HG03139 (cell line): Measurements from ENCODE around the gene PKMYT1.
A peak's percentile ranks its signal among the peaks of the same experiment; 100 is the strongest.

Source experiments
- ATAC-seq: cut with Tn5 transposase; IDR thresholded peaks from one replicate; pipeline ENCODE4 v1.9.1; 2021; ENCODE audit not compliant: unreplicated experiment

Gene PKMYT1

DNA sequence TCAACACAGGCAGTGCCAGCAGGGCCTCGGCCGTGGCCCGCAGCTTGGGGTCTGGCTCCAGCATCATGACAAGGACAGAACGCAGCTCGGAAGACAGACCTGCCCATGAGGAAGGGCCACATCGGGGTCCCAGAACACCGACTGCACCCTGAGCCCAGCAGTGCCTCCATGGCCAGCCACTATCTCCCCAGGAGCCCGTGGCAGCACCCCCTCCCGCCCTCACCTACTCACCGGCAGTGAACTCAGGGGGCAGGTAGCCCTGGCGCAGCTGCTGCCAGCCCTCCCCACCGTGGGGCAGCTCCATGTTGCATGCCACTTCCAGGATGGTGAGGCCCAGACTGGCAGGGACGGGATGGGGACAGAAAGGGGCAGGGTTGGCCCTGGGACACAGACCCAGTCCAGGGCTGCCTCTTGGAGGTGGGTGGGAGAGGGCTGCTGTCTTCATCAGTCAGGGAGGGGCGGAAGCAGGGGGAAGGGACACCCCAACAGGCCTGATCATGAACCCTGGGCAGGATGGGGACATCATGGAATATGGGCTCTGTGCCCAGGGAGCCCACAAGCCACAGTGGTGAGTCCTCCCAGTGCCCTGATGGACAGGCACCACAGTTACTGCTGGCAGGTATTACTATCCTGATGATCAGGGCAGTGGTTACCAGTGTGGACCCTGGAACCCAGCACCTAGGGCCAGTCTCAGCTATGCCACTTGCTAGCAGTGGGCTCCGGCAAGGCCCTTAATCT is 5.8 kb downstream of the PKMYT1 start:
- no peak for ATAC-seq

DNA sequence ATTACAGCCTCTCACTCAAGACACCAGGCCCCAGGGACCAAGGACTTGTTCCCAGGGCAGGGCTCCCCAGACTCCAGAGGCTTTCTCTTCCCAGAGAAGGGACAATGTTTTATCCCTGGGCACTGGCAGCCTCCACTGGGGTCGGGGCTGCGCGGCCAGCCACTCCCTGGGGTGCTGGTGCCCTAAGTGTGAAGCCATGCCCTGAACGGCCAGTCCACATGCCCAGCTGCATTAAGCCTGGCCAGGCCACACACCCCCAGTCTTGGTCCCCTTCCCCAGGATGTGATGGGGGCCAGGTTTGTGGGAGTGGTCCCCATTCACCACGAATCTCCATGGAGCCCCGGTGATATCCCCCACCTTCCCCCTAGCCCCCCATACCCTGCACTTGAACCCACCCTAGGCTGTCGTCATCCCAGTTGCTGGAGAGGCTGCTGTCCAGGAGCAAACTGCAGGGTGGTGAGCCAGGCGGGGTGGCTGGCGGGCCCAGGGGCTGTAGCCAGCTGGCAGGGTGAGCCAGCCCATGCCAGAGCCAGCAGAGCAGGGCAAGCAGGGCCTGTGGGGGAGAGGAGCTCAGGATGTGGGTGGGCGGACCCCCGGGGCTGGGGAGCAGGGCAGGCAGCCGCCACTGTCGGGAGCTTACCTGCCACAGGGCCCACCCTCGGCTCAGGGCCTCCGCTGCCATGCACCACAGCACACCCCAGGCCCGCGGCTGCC is 6.5 kb downstream of the PKMYT1 start:
- ATAC-seq = no peak

DNA sequence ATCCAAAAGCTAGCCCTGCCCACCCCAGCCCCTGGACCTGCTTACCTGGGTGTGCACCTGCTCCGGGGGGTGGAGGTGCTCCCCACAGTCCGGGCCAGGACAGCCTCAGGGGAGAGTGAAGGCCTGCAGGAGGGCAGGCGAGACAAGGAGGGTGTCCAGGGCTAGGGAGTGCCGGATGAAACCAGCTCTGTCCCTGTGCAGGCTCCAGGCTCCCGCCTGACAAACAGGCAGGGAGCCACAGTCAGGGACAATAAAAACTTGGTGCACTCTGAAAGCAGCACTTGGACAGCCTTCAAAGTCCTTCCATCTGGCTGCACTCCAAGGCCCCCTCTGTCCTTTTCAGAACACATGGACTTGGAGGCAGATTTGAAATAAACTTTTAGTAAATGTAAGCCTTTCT is 7.2 kb downstream of the PKMYT1 start:
- ATAC-seq = no peak

DNA sequence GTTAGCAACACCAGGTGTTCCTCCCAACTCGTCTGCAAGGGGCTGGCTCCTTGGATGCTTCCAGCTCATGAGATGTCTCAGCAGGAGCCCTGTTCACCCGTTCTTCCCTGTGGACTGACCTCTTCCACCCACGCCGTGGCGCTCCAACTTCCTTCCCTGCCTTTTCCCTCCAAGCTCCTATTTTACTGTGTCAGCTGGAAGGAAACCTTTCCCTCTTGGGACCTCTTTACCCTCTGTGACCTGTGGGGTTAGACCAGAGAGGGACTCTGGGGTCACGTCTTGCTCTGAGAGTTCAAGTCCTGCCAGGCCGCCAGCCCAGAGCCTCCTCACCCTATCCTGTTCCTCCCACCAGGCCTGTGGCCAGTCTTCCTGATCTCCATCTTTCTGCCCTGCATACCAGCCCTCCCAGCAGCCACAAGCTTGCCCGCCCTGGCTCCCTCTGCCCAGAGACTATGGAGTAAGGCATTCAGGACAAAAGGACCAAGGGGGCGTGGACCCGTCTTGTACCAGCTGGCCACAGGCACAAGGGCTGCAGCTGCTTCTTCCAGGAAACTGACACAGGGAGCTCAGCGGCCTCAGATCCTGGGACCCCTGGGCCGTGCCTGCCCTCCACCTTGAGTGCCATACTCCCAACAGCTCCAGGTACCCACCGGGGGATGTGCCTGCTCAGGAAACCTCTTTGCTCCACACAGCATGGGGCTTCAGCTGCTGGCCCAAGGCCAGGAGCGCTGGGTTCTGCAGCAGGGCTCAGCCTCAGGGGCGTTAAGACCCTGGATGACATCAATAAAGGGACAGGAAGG is 8.1 kb downstream of the PKMYT1 start:
- ATAC-seq = no peak

GRCh38 chr16:2971134-2971984 is 8.9 kb downstream of the PKMYT1 start:
- ATAC-seq = no peak

DNA sequence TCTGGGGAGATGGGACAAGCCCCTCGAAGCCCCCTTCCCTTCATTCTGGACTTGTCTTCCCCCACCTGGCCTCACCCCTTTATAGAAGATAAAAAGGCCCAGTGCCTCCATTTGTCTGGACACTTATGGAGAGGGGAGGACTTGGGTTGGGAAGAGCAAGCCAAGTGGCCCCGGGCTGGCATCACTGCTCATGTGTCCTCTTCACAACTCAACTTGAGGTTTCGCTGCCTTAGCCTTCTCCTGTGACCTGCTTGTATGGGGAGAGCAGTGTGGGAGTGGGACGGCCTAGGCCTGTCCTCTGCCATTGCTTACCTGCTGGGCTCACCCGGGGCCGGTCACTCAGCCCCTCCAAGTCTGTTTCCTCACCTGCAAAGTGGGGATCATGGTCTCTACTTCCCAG is 9.7 kb downstream of the PKMYT1 start:
- no peak for ATAC-seq

DNA sequence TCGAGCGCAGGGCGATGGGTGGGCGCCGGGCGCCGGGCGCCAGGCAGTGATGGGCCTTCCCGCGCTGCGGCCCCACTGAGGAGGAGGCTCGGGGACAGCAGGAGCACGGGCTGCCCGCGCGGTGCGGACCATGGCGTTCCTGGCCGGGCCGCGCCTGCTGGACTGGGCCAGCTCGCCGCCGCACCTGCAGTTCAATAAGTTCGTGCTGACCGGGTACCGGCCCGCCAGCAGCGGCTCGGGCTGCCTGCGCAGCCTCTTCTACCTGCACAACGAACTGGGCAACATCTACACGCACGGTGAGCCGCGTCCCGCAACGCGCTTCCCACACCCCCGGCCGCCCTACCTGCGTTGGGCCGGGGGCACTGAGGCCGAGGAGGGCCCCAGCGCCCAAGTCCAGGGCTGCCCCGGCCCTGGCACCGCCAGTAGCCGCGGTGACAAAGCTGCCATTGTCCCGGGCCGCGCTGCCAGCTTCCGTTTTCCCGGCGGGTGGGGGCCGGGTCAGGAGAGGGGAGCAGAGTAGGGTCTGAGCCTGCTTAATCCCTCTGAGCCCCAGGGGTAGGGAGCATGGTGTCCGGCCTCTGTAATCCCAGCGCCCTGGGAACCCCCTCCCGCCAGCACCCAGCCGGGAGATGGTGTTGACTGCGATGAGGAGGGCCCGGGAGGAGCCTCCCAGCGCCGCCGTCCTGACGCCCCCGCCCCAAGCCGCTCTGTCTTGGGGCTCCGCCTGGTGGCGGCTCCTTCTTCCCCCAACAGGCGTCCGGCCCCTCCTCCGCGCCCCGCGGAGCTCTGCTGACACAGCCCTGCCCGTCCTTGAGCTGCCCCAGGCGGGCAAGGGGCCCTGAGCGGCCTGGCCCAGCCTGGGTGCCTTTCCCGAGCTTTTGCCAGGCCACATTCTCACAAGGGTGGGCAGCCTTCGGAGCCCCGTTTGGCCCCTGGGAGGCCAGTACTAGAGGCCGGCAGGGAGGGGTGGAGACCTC is 10.4 kb downstream of the PKMYT1 start:
- no peak for ATAC-seq

GRCh38 chr16:2968738-2969544 is 11.3 kb downstream of the PKMYT1 start, which contains the start of gene PAQR4:
TSS of gene PAQR4 (plus strand) at chr16:2969348. CDS start at chr16:2969675, 327 bp downstream.
- ATAC-seq = peak; percentile 58

DNA sequence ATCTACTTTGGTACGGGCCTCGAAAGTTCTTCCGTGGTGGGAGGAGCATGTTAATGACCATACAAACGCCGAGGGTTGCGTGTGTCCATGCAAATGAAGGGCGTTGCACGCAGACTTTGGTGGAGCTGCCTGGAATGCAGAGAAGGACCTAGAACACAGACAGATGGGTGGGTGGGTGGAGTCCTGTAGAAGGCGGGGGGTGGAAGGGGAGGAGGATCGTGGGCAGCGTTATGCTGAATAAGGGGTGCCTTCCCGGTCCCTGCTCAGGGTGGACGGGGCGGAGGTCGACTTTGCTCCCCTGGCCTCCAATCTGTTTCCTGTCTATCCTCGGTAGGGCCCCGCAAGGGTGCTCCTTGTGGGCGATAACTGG is 11.9 kb downstream of the PKMYT1 start:
- no peak for ATAC-seq

GRCh38 chr16:2967721-2968161 is 12.5 kb downstream of the PKMYT1 start:
- ATAC-seq = no peak

DNA sequence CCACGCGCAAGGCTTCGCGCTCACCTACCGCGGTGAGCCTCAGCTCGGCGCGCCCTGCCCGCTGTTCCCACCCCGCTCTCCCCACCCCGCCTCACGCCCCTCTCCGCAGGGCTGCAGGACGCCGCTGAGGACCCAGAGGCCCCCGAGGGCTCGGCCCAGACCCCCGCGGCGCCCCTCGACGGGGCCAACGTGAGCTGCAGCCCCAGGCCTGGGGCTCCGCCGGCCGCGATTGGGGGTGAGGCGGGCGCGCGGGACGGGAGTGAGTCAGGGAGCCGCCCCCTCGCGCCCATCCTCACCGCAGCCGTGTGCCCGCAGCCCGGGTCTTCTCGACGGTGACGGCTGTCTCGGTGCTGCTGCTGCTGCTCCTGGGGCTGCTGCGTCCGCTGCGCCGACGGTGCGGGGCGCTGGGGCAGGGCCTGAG is 13.0 kb downstream of the PKMYT1 start:
- ATAC-seq = no peak

DNA sequence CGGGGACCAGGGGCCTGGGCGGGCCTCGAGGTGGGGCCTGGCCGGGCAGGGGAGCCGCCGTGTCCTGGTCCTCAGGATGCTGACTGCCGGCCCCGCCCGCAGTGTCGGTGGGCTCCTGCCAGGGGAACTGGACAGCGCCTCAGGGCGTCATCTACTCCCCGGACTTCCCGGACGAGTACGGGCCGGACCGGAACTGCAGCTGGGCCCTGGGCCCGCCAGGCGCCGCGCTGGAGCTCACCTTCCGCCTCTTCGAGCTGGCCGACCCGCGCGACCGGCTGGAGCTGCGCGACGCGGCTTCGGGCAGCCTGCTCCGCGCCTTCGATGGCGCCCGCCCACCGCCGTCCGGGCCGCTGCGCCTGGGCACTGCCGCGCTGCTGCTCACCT is 13.4 kb downstream of the PKMYT1 start:
- no peak for ATAC-seq

GRCh38 chr16:2966043-2966807 is 14.0 kb downstream of the PKMYT1 start:
- no peak for ATAC-seq

DNA sequence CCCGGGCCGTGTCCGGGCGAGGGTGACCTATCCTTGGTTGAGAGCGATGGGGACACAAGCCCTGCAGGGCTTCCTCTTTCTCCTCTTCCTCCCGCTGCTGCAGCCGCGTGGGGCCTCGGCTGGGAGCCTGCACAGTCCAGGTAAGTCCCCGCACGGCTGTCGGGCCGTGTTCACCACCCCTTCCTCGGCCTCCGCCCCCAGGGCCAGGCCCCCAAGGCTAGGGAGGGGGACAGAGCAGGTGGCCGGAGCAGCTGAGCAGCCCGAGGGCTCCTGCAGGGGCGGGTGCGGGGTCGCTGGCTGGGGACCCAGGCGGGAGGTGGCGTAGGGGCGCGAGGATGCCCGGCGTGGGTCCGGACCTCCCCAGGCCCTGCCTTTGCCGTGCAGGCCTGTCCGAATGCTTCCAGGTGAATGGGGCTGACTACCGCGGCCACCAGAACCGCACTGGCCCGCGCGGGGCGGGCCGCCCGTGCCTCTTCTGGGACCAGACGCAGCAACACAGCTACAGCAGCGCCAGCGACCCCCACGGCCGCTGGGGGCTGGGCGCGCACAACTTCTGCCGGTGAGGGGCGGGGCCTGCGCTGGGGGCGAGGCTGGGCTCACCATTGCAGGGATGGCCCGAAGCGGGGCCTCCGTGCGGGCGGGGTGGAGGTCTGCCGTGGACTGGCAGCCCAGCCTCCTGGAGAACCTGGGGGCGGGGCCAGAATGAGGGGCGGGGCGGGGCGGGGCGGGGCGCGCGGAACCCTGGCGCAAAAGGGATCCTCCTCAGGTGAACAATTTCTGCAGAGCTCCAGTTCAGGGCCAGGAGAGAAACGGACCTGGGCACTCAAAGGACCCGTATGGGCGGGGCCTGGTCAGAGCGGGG is 15.5 kb downstream of the PKMYT1 start:
- no peak for ATAC-seq

- no peak for ATAC-seq
These were observed 16.3 kb downstream of the PKMYT1 start, which contains the start of gene KREMEN2 for GRCh38 chr16:2963723-2964474. TSS of gene KREMEN2 (plus strand) at chr16:2964275. CDS start at chr16:2964521, 246 bp downstream.

DNA sequence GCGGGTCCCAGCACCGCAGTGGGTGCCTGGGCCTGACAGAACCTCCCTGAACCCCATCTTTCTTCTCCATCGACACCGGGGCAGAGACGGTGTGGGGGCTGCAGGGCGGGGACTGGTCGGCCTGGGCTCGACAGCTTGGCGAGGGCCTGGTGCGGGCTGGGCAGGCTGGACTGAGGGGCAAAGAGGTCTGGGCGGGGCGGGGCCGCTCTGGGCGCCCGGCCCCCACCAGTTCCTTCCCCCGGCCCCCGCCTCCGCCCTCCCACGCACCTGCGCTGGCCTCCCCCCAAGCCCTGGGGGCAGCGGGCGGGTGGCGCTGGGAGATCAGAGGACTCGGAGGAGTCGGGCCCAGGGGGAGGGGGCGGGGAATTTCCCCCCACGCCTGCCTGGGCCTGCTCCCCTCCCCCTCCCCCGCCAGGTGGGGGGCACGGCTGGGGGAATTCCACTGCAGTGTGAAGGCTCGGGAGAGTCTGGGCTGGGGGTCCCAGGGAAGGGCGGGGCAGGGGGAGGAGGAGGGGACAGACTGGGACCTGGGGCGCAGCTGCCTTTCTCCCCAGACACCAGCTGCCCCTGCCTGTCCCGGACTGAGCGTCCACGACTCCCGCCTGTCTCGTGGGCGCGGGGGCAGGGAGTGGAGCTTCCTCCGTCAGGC is 17.0 kb downstream of the PKMYT1 start:
- ATAC-seq = no peak
